ENCODE results near the gene KRT3. TPM values are rescaled to one million over a fixed set of nuclear protein-coding genes. Genes with fewer than 3 reads are reported as not detected.

KRT3 gene
- total and polyA plus RNA-seq, 8 donors: not detected

DNA sequence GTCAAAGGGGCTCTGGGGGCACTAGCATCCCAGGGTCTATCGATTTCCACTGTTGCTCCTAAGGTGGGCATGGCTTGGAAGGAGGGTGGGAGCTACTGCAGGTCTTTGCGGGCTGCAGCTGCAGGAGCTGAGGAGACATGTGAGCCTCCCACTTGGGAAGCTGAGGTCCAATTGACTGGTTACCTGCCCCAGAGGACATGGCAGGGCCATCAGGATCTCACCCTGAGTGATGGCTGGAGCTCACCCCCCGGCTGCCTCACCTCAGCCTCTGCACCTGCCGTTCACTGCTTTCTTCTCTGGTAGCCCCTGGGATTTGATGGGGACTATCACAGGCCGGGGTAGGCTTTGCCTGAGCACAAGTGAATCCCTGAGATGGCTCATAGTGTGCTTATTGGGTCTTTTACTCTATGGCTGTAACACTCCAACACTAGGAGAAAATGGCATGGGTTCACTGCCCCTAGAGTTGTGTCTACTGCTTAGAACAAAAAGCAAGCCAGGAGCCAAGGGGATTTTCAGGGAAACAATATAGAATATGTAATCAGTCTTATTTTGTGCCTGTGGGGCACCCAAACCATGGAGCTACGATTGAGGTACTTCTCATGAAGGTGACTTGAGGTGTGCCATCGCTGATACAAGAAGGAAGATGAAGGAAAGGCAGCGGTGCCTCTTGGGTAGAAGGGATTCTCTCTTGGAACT is 21.2 kb upstream of the KRT3 start:
- WGBS, 2 donors: 71 to 79% methylated on average over 8 of the region's 8 CpGs
- H3K27me3 ChIP-seq: no peaks in the 10 kb centered on the region

DNA sequence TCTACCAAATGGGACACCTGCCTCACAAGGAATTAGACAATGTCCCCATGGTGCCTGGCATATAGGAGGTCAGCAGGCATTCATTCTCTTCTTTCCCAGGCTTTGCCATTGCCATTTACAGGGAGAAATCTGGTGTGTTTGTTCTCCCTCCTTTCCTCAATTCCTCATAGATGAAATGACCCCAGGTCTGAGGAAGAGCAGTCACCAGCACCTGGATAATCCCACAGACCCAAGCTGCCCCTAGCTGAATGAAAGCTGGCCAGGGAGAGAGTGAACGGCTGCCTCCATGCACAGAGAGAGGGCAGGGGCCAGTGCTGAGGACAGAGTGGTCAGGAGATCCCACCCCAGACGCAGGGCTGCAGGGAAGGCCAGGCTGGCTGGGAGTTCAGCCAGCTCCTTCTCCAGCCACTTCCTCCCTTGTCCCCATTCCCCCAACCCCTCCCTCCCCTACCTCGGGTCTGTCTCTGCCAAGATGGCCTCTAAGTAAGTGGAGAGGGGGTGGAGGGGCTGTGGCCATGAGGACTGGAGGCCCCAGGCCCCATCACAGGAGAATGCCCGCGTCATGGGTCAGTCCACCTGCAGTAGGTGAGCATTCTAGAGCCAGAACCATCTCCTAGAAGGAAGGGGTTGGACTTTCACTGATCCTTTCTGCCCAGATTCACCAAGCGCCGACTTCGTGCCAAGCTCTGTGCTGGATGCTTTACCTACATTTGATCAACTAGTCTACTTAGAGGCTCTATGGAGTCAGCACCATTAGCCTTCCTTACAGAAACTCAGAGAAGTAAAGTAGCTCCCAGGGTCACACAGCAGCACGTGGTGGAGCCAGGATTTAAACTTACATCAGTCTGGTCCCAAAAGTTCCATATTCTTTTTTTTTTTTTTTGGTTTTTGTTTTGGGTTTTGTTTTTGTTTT is 20.0 kb upstream of the KRT3 start:
- intact Hi-C loops (cut with DNase I): no loop called here

More for the DNA sequence above, 21.2 kb upstream of the KRT3 start:
- Histone ChIP-seq H3K4me1 (no peaks in the 10 kb centered on the region), H3K4me3 (no peak overlapping the region), H3K36me3 (no peaks in the 10 kb centered on the region), H3K9me3 (no peaks in the 10 kb centered on the region), H3K27ac (no peak overlapping the region)
- FAIRE-seq (no peak), DNase-seq (no peak), ATAC-seq (no peak)
- intact Hi-C loops (cut with DNase I): no loop called here
- TF ChIP-seq, protein P1, sequence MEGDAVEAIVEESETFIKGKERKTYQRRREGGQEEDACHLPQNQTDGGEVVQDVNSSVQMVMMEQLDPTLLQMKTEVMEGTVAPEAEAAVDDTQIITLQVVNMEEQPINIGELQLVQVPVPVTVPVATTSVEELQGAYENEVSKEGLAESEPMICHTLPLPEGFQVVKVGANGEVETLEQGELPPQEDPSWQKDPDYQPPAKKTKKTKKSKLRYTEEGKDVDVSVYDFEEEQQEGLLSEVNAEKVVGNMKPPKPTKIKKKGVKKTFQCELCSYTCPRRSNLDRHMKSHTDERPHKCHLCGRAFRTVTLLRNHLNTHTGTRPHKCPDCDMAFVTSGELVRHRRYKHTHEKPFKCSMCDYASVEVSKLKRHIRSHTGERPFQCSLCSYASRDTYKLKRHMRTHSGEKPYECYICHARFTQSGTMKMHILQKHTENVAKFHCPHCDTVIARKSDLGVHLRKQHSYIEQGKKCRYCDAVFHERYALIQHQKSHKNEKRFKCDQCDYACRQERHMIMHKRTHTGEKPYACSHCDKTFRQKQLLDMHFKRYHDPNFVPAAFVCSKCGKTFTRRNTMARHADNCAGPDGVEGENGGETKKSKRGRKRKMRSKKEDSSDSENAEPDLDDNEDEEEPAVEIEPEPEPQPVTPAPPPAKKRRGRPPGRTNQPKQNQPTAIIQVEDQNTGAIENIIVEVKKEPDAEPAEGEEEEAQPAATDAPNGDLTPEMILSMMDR (IDR thresholded peaks at IDR 0.05): no peak

DNA sequence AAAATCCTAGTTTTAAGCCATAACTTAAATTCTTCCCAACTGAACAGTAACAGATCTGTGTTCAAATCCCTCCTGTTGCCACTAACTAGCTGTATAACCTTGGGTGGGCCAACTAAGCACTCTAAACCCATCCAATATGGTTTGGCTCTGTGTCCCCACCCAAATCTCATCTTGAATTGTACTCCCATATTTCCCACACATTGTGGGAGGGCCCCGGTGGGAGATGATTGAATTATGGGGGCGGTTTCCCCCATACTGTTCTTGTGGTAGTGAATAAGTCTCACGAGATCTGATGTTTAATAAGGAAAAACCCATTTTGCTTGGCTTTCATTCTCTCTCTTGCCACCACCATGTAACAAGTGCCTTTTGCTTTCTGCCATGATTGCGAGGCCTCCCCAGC is 19.2 kb upstream of the KRT3 start:
- intact Hi-C loops (cut with DNase I): no loop called here
- H3K9me3 ChIP-seq: no peaks in the 10 kb centered on the region
- H3K36me3 ChIP-seq: no peaks in the 10 kb centered on the region
- WGBS, 2 donors: 87 to 91% methylated on average over 4 of the region's 4 CpGs
- ATAC-seq (no peak), DNase-seq (no peak), FAIRE-seq (no peak)
- H3K27ac ChIP-seq: no peak overlapping the region
- no peaks in the 10 kb centered on the region for H3K27me3 ChIP-seq
- no peaks in the 10 kb centered on the region for H3K4me1 ChIP-seq
- TF ChIP-seq, protein P1 (IDR thresholded peaks at IDR 0.05): no peak
- no peak overlapping the region for H3K4me3 ChIP-seq

More for the DNA sequence above, 20.0 kb upstream of the KRT3 start:
- no peaks in the 10 kb centered on the region for H3K4me1 ChIP-seq
- H3K27ac ChIP-seq: no peak overlapping the region
- FAIRE-seq: no peak
- 72 to 73% methylated on average over 9 of the region's 9 CpGs for whole genome bisulfite sequencing, 2 donors
- DNase-seq: no peak
- TF ChIP-seq, protein P1 (IDR thresholded peaks at IDR 0.05): no peak
- H3K27me3 ChIP-seq: no peaks in the 10 kb centered on the region
- H3K9me3 ChIP-seq: no peaks in the 10 kb centered on the region
- ATAC-seq: no peak
- H3K36me3 ChIP-seq: no peaks in the 10 kb centered on the region
- no peak overlapping the region for H3K4me3 ChIP-seq

DNA sequence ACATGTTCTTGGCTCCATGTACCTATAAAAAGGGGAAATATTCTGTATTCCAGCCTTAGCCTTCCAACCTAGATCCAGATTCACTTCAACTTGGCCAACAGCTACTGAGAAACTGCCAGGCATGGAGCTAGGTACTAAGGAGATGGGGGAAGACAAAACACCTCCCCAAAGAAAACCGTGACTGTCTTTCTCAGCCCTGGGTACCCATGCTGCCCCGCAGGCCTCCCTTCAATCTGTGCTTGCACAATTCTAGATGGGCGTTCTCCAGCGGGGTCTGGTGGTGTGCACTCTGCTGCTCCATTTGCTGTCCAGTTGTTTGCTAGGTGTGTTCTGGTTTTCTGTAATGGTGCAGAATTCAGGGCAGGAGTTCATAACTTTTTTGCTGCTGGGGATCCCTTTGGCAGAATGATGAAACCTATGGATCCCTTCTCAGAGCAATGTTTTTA is 18.8 kb upstream of the KRT3 start:
- no peaks in the 10 kb centered on the region for H3K9me3 ChIP-seq
- TF ChIP-seq, protein P1 (IDR thresholded peaks at IDR 0.05): no peak
- H3K4me1 ChIP-seq: no peaks in the 10 kb centered on the region
- ATAC-seq: no peak
- no peaks in the 10 kb centered on the region for H3K27me3 ChIP-seq
- intact Hi-C loops (cut with DNase I): no loop called here
- H3K27ac ChIP-seq: no peak overlapping the region
- DNase-seq: no peak
- no peaks in the 10 kb centered on the region for H3K36me3 ChIP-seq
- H3K4me3 ChIP-seq: no peak overlapping the region
- WGBS, 2 donors: 62 to 63% methylated on average over 4 of the region's 4 CpGs
- FAIRE-seq: no peak

All from pancreas (tissue), 10 donors.